22Rv1 (cell line): ENCODE data around the gene POGLUT3.

Experiments
- H3K27ac ChIP-seq: fragments of 450-650 bp; 2 replicates; pipeline ENCODE4 v1.5.1; 2017
- CTCF ChIP-seq: fragments of 450-650 bp; IDR thresholded peaks from 2 replicates; pipeline ENCODE4 v1.5.1; 2017; ENCODE audit warnings: mild to moderate bottlenecking
- ZFX ChIP-seq: fragments of 450-650 bp; IDR thresholded peaks from 2 replicates; pipeline ENCODE4 v1.6.1; 2017; ENCODE audit warnings: antibody characterized with exemption, borderline replicate concordance

The POGLUT3 gene

GRCh38 chr11:108467091-108467823, 30.9 kb downstream of the POGLUT3 start, which contains the start of gene C11orf65:
Gene C11orf65 (minus strand): TSS chr11:108467529. CDS start chr11:108461559, 5,970 bp downstream.
- H3K27ac ChIP-seq: peak within 1 kb of the TSS; percentile 97
- TF ChIP-seq ZFX (no peak), CTCF (no peak)

DNA sequence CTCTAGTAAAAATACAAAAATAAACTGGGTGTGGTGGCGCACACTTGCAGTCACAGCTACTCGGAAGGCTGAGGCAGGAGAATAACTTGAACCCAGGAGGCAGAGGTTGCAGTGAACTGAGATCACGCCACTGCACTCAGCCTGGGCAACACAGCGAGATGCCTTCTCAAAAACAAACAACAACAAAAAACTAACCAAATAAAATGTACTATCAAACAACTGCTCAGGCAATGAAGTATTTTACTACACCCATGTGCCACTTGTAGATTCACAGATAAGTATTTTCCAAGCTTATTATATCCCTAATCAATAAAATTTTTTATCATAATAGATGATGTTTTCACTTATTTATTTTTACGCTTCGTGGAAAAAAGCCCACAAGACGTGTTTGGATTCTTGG, 31.8 kb downstream of the POGLUT3 start:
- peak overlapping the region; percentile 97 for H3K27ac ChIP-seq
- TF ChIP-seq ZFX (no peak), CTCF (no peak)

DNA sequence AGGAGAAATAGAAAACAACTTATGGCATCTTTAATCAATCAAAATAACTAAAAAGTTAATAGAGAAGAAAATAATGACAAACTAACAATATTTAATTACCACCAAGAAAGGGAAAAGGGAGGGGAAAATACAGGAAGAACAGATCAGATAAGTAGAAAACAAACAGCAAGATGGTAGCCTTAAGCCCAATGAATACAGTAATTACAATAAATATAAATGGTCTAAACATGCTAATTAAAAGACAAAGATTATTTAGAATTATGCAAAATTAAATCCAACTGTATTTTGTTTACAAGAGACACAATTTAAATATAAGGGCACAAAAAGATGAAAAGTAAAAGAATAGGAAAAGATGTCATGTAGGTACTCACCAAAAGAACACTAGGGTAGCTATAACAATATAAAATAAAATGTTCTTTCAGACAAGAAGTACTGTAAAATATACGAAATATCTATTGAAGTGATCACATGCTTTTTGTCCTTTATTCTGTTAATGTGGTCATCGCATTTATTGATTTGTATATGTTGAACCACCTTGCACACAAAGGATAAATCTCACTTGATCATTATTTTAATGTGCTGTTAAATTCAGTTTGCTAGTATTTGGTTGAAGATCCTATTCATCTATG, 44.9 kb downstream of the POGLUT3 start:
- no peak for TF ChIP-seq CTCF
- H3K27ac ChIP-seq: no peak overlapping the region
